HepG2 (cell line): ENCODE results near the gene VENTX. TPM values are rescaled to one million over a fixed set of nuclear protein-coding genes. Genes with fewer than 3 reads are reported as not detected.

Experiments
- ATAC-seq: fragments of 200-7000 bp; cut with Tn5 transposase; 3 replicates; pipeline ENCODE4 v1.9.1; 2020; ENCODE audit warnings: mild to moderate bottlenecking, moderate library complexity
- BruUV-seq: library from RNA; stranded (reverse); fragments of 400-500 nt; replicated peaks from 2 replicates; lab custom pipeline; 2021; lab: Mats Ljungman, UMichigan
- CTCF ChIA-PET: fragments of 300-600 bp; formaldehyde crosslinking; extraction: SDS; loops from one replicate; lab custom pipeline; 2021; ENCODE audit warnings: low total read pairs, inconsistent platforms, low intra/inter-chr PET ratio; lab: Yijun Ruan, JAX
- POLR2A ChIA-PET: fragments of 350-600 bp; sonication (Branson Sonifier 250); formaldehyde crosslinking; loops from one replicate; lab custom pipeline; 2020; ENCODE audit warnings: antibody characterized with exemption, inconsistent platforms; lab: Yijun Ruan, JAX
- DNase-seq: peaks from one replicate; pipeline ENCODE4 v3.0.0-alpha.2; 2015; ENCODE audit warnings: low spot score
- FAIRE-seq: peaks from 3 replicates; lab custom pipeline; 2011; peaks lifted over from hg19 to GRCh38; lab: Jason Lieb, UNC
- H2AFZ ChIP-seq: one replicate; pipeline ENCODE4 v1.6.1; 2011; ENCODE audit warnings: low read length, inconsistent platforms
- H3K27ac ChIP-seq: fragments of 300-600 bp; 3 replicates; pipeline ENCODE4 v1.8.0; 2011; ENCODE audit warnings: mixed run types, mild to moderate bottlenecking, mixed read lengths, low read length, inconsistent platforms; ENCODE audit not compliant: insufficient read depth; ENCODE audit errors: extremely low read length
- H3K27me3 ChIP-seq, 2 experiments: fragments of 200-600 bp in 1 of 2; 2 replicates in 1 of 2; 3 replicates in 1 of 2; pipeline versions ENCODE4 v1.6.0 to v1.8.0; 2011; ENCODE audit warnings: low read length in 2 of 2, mild to moderate bottlenecking in 2 of 2, moderate library complexity in 2 of 2, inconsistent platforms in 1 of 2; ENCODE audit not compliant: insufficient read depth in 2 of 2, control insufficient read depth in 1 of 2
- H3K36me3 ChIP-seq, 2 experiments: fragments of 200-600 bp in 1 of 2; replicated peaks in 1 of 2; 2 replicates in 1 of 2; 3 replicates in 1 of 2; pipeline versions ENCODE4 v1.5.1 to v1.8.0; 2011; ENCODE audit warnings: low read length in 2 of 2, inconsistent platforms in 1 of 2; ENCODE audit not compliant: insufficient read depth in 2 of 2, control insufficient read depth in 1 of 2
- H3K4me1 ChIP-seq: 2 replicates; pipeline ENCODE4 v1.5.1; 2012; ENCODE audit warnings: low read length, inconsistent platforms; ENCODE audit not compliant: insufficient read depth
- H3K4me2 ChIP-seq: 2 replicates; pipeline ENCODE4 v1.6.0; 2011; ENCODE audit warnings: low read depth, low read length, inconsistent platforms
- H3K4me3 ChIP-seq, 3 experiments: fragments of 200-600 bp in 1 of 3; sonication (generic), shearing (Covaris generic) in 1 of 3; replicated peaks in 1 of 3; 2 replicates each; pipeline ENCODE4 v1.5.1; 2011 to 2016; ENCODE audit warnings: low read length in 3 of 3, inconsistent platforms in 2 of 3, low read depth in 2 of 3, mild to moderate bottlenecking in 2 of 3, control low read depth in 1 of 3, mixed read lengths in 1 of 3; ENCODE audit not compliant: insufficient read depth in 1 of 3
- H3K79me2 ChIP-seq: one replicate; pipeline ENCODE4 v1.6.1; 2011; ENCODE audit warnings: low read length, inconsistent platforms; ENCODE audit not compliant: insufficient read depth
- H3K9ac ChIP-seq: 2 replicates; pipeline ENCODE4 v1.6.0; 2011; ENCODE audit warnings: mild to moderate bottlenecking, low read depth, low read length, inconsistent platforms; ENCODE audit not compliant: insufficient read depth
- H3K9me3 ChIP-seq: 2 replicates; pipeline ENCODE4 v1.5.1; 2012; ENCODE audit warnings: mild to moderate bottlenecking, low read length
- H4K20me1 ChIP-seq: 2 replicates; pipeline ENCODE4 v1.6.0; 2011; ENCODE audit warnings: inconsistent platforms, mild to moderate bottlenecking, low read length, moderate library complexity; ENCODE audit not compliant: insufficient read depth
- ATF7-NPFF ChIP-seq: sonication (generic); formaldehyde crosslinking; IDR thresholded peaks from 2 replicates; pipeline ENCODE4 v1.8.1; 2023; ENCODE audit warnings: mild to moderate bottlenecking, low read depth, missing genetic modification reagents, moderate library complexity
- CBX2 ChIP-seq, 2 experiments: fragments of 200-600 bp in 1 of 2; sonication (generic); formaldehyde crosslinking in 1 of 2; IDR thresholded peaks; 2 replicates each; pipeline versions ENCODE4 v1.7.0 to v1.8.1; 2018 to 2022; ENCODE audit warnings: low read depth in 2 of 2, low read length in 1 of 2, mild to moderate bottlenecking in 1 of 2, missing genetic modification reagents in 1 of 2
- CSRNP1 ChIP-seq: sonication (generic); formaldehyde crosslinking; IDR thresholded peaks from 2 replicates; pipeline ENCODE4 v1.8.1; 2023; ENCODE audit warnings: mild to moderate bottlenecking, missing genetic modification reagents
- HCFC1 ChIP-seq: fragments of 150-350 bp; IDR thresholded peaks from 2 replicates; pipeline ENCODE4 v1.6.1; 2014; ENCODE audit warnings: low read depth, low read length
- KMT2A ChIP-seq: sonication (generic); formaldehyde crosslinking; IDR thresholded peaks from 2 replicates; pipeline ENCODE4 v1.4.0; 2020; ENCODE audit warnings: missing genetic modification reagents
- SMAD9 ChIP-seq: sonication (generic); formaldehyde crosslinking; IDR thresholded peaks from 2 replicates; pipeline ENCODE4 v1.5.1; 2020; ENCODE audit warnings: mild to moderate bottlenecking, missing genetic modification reagents
- TFE3 ChIP-seq: IDR thresholded peaks from 2 replicates; pipeline ENCODE4 v1.6.1; 2016
- ZBTB21 ChIP-seq: sonication (generic); formaldehyde crosslinking; IDR thresholded peaks from 2 replicates; pipeline ENCODE4 v1.4.0; 2020; ENCODE audit warnings: missing genetic modification reagents
- ZBTB38 ChIP-seq: sonication (generic); formaldehyde crosslinking; IDR thresholded peaks from 2 replicates; pipeline ENCODE4 v1.5.1; 2020; ENCODE audit warnings: mild to moderate bottlenecking, missing genetic modification reagents
- ZIK1 ChIP-seq: sonication (generic); formaldehyde crosslinking; IDR thresholded peaks from 2 replicates; pipeline ENCODE4 v1.5.0; 2020; ENCODE audit warnings: mild to moderate bottlenecking, low read depth, missing genetic modification reagents, borderline replicate concordance
- ZNF260 ChIP-seq: sonication (generic); formaldehyde crosslinking; IDR thresholded peaks from 2 replicates; pipeline ENCODE4 v1.4.0; 2020; ENCODE audit warnings: missing genetic modification reagents, low read depth, mild to moderate bottlenecking, borderline replicate concordance
- ZNF296 ChIP-seq: sonication (generic); formaldehyde crosslinking; conservative IDR thresholded peaks from 2 replicates; pipeline ENCODE4 v1.5.0; 2020; ENCODE audit warnings: mild to moderate bottlenecking, missing genetic modification reagents
- ZNF326 ChIP-seq: sonication (generic); formaldehyde crosslinking; IDR thresholded peaks from 2 replicates; pipeline ENCODE4 v1.4.0; 2020; ENCODE audit warnings: missing genetic modification reagents, borderline replicate concordance
- ZNF354B ChIP-seq: sonication (generic); formaldehyde crosslinking; IDR thresholded peaks from 2 replicates; pipeline ENCODE4 v1.8.0; 2022; ENCODE audit warnings: mild to moderate bottlenecking, missing genetic modification reagents
- ZNF839 ChIP-seq: sonication (generic); formaldehyde crosslinking; IDR thresholded peaks from 2 replicates; pipeline ENCODE4 v1.4.0; 2020; ENCODE audit warnings: missing genetic modification reagents, mild to moderate bottlenecking, borderline replicate concordance
- ZZZ3 ChIP-seq: sonication (generic); formaldehyde crosslinking; IDR thresholded peaks from 2 replicates; pipeline ENCODE4 v1.4.0; 2020; ENCODE audit warnings: missing genetic modification reagents, mild to moderate bottlenecking, borderline replicate concordance
- WGBS: methylation state at CpG from one replicate; pipeline ENCODE4 v1.1.6; 2017; ENCODE audit warnings: low lambda C conversion rate; 5-methylcytosine and 5-hydroxymethylcytosine counted together
- in situ Hi-C: cut with HindIII; loops from 2 replicates; pipeline ENCODE4 v1.10.0; 2017; ENCODE audit warnings: low pct_unique_long_range_greater_than_20kb; ENCODE audit not compliant: extremely low pct_ligation_motif_present
- intact Hi-C: fragments of 100-400 bp; cut with micrococcal nuclease; formaldehyde crosslinking; loops from one replicate; pipeline ENCODE4 v1.10.0; 2022; ENCODE audit not compliant: unreplicated experiment
- polyA plus RNA-seq, 8 experiments: library from polyadenylated mRNA; depleted of rRNA in 3 of 8; stranded (reverse) in 7 of 8; unstranded in 1 of 8; fragments of >200 nt; fragmentation: Illumina TruSeq in 4 of 8; extraction: Trizol in 4 of 8; gene quantifications; 2 replicates each; pipeline versions ENCODE4 v1.2.1 to v1.2.3, GENCODE V29; 2011 to 2016; ENCODE audit warnings: low read depth in 4 of 8, missing spikeins in 1 of 8, mixed read lengths in 1 of 8; ENCODE audit not compliant: insufficient read depth in 1 of 8
- total RNA-seq, 5 experiments: library from RNA; depleted of rRNA; stranded (reverse); fragments of >200 nt; fragmentation: Illumina TruSeq; extraction: Trizol; gene quantifications; 2 replicates each; pipeline ENCODE4 v1.2.3, GENCODE V29; 2016; ENCODE audit warnings: low read depth in 1 of 5
- TF ChIP-seq, protein P1 (sequence below): sonication (generic); formaldehyde crosslinking; conservative IDR thresholded peaks from 2 replicates; pipeline ENCODE4 v1.4.0; 2020; ENCODE audit warnings: missing genetic modification reagents
- TF ChIP-seq, protein P2 (sequence below): sonication (generic); formaldehyde crosslinking; IDR thresholded peaks from 2 replicates; pipeline ENCODE4 v1.4.0; 2020; ENCODE audit warnings: missing genetic modification reagents

VENTX gene
- total and polyA plus RNA-seq, 2 of the 13 experiments (the other 11 are each of a cell fraction or from before 2014, with no cell fraction given): not detected

DNA sequence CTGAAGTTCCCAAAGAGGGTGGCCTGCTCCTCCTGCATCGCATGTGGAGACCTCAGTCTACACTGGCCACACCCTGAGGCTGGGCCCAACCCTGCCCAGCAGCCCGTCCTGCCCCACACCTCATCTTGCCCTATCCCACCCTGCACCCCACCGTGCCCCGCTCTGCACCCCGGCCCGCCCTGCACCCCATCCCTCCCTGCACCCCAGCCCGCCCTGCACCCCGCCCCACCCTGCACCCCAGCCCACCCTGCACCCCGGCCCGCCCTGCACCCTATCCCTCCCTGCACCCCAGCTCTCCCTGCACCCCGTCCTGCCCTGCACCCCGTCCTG lies 14.5 kb downstream of the VENTX start:
- no peaks in the 10 kb centered on the region for H3K79me2 ChIP-seq
- no TSS peak for BruUV-seq
- H3K9me3 ChIP-seq: no peaks in the 10 kb centered on the region
- intact Hi-C loops (no loop called here), in situ Hi-C loops (no loop called here)
- no peak overlapping the region for H3K4me3 ChIP-seq
- H3K9ac ChIP-seq: no peak overlapping the region
- H3K36me3 ChIP-seq: no peaks in the 10 kb centered on the region
- H3K4me2 ChIP-seq: no peak overlapping the region
- peaks cover 26 to 76% of the 10 kb centered on the region in 2 experiments for H3K27me3 ChIP-seq
- 37% methylated on average over 12 of the region's 12 CpGs for WGBS
- ChIA-PET CTCF (no interaction called here), POLR2A (no interaction called here)
- H2AFZ ChIP-seq: no peak overlapping the region
- no peak for TF ChIP-seq ZIK1 (CRISPR knock-in tag)
- TF ChIP-seq ZBTB21 (CRISPR knock-in tag): no peak
- TF ChIP-seq ZNF326 (CRISPR knock-in tag): no peak
- no peak for TF ChIP-seq CSRNP1 (CRISPR knock-in tag)
- no peak for TF ChIP-seq CBX2 (IDR thresholded peaks at IDR 0.05; ENCODE audit: low read depth, low read length)
- TF ChIP-seq CBX2 (CRISPR knock-in tag; IDR thresholded peaks at IDR 0.05; ENCODE audit: low read depth): no peak
- no peak for TF ChIP-seq HCFC1
- TF ChIP-seq ZBTB38 (CRISPR knock-in tag): no peak
- TF ChIP-seq ZNF839 (CRISPR knock-in tag): no peak
- TF ChIP-seq TFE3 (CRISPR knock-in tag): no peak
- TF ChIP-seq ZZZ3 (CRISPR knock-in tag): no peak
- no peak for TF ChIP-seq ZNF260 (CRISPR knock-in tag)
- TF ChIP-seq SMAD9 (CRISPR knock-in tag): no peak
- TF ChIP-seq, protein P1, sequence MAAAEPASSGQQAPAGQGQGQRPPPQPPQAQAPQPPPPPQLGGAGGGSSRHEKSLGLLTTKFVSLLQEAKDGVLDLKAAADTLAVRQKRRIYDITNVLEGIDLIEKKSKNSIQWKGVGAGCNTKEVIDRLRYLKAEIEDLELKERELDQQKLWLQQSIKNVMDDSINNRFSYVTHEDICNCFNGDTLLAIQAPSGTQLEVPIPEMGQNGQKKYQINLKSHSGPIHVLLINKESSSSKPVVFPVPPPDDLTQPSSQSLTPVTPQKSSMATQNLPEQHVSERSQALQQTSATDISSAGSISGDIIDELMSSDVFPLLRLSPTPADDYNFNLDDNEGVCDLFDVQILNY (CRISPR knock-in tag): no peak
- TF ChIP-seq KMT2A: no peak
- TF ChIP-seq ZNF354B: no peak
- TF ChIP-seq ATF7-NPFF (CRISPR knock-in tag): no peak
- TF ChIP-seq ZNF296 (CRISPR knock-in tag): no peak
- TF ChIP-seq, protein P2, sequence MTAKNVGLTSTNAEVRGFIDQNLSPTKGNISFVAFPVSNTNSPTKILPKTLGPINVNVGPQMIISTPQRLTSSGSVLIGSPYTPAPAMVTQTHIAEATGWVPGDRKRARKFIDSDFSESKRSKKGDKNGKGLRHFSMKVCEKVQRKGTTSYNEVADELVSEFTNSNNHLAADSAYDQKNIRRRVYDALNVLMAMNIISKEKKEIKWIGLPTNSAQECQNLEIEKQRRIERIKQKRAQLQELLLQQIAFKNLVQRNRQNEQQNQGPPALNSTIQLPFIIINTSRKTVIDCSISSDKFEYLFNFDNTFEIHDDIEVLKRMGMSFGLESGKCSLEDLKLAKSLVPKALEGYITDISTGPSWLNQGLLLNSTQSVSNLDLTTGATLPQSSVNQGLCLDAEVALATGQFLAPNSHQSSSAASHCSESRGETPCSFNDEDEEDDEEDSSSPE (CRISPR knock-in tag): no peak
- DNase-seq: no peak
- no peaks in the 10 kb centered on the region for H4K20me1 ChIP-seq
- H3K27ac ChIP-seq: no peak overlapping the region
- peaks cover 12% of the 10 kb centered on the region for H3K4me1 ChIP-seq
- no peak for ATAC-seq
- FAIRE-seq: no peak
